DMS53 (cell line): Measurements from ENCODE around the gene RNF112.
"Not testable (repeated sequence)": the region's sequence is repeated elsewhere in the genome, so short reads cannot be mapped to it uniquely, and the experiment has no call there.

Source experiments
- DNase-seq: peaks from one replicate; lab custom pipeline; 2025; lab: John Stamatoyannopoulos, UW

The RNF112 gene

GRCh38 chr17:19448341-19449268, 37.6 kb downstream of the RNF112 start:
- DNase-seq = no peak

DNA sequence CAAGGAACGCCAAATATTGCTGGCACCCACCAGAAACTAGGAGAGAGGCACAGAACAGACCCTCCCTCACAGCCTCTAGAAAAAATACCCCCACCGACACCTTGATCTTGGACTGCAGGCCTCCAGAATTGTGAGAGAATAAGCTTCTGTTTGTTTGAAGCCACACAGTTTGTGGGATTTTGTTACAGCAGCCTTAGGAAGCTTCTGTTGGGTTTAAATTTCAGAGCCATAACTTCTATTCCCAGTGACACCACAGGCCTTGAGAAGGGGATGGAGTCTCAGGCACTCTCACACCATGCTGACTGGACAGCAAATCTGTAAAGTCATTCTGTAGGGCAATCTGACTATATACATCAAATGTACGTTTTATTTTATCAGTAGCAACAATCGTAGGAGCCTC, 38.6 kb downstream of the RNF112 start:
- DNase-seq = no peak

- DNase-seq = no peak
Measured at GRCh38 chr17:19453296-19453695, 42.3 kb downstream of the RNF112 start.

DNA sequence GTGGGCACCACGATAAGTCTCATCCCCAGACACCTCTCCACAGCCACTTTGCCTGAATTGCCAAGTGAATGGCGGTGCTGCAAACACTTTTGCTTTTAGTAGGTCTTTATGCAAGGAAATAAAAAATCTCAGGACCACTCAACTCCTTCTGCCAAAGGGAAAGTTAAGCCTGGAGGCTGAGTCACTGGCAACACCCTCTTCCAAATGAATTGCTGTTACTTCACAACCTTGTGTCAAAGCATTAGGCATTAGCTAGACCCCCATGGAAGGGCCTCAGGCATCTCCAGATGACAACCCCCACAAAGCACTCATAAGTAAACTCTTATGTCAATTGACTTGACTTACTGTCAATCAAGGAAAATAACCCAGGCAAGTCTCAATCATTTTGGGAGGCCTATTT, 43.0 kb downstream of the RNF112 start:
- no peak for DNase-seq

GRCh38 chr17:19456016-19456927, 45.2 kb downstream of the RNF112 start:
- DNase-seq = no peak

GRCh38 chr17:19457046-19457445, 46.0 kb downstream of the RNF112 start:
- no peak for DNase-seq

GRCh38 chr17:19457830-19458271, 46.8 kb downstream of the RNF112 start:
- DNase-seq = no peak

GRCh38 chr17:19458481-19458880, 47.4 kb downstream of the RNF112 start:
- not testable (repeated sequence) for DNase-seq

GRCh38 chr17:19459018-19459655, 48.1 kb downstream of the RNF112 start:
- DNase-seq = not testable (repeated sequence)

- no peak for DNase-seq
Measured at GRCh38 chr17:19460700-19461099, 49.7 kb downstream of the RNF112 start.

DNA sequence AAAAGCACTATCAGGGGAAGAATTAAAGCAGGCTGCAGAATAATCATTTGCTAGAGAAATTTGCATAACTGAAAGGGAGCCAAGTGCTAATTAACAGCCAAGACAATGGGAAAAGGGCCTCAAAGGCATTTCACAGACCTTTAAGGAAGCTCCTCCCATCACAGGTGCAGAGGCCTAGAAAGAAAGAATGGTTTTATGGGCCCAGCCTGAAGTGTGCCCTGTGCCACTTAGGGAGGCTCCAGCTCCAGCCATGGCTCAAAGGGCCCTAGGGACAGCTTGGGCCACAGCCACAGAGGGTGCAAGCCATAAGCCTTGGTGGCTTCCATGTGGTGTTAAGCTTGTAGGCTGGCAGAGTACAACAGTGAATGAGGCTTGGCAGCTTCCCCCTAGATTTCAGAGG, 50.1 kb downstream of the RNF112 start:
- no peak for DNase-seq

GRCh38 chr17:19461681-19462080, 50.6 kb downstream of the RNF112 start:
- no peak for DNase-seq

DNA sequence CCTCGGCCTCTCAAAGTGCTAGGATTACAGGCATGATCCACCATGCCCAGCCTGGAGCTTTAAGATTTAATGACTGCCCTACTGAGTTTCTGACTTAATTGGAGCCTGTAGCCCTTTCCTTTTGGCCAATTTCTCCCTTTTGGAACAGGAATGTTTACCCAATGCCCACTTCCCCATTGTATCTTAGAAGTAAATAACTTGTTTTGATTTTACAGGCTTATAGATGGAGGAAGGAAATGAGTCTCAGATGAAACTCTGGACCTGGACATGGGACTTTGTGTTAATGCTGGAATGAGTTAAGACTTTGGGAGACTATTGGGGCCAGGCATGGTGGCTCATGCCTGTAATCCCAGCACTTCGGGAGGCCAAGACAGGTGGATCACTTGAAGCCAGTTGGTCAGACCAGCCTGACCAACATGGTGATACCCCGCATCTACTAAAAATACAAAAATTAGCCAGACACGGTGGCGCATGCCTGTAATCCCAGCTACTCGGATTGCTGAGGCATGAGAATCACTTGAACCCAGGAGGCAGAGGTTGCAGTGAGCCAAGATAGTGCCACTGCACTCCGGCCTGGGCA, 51.5 kb downstream of the RNF112 start:
- not testable (repeated sequence) for DNase-seq

- no peak for DNase-seq
Measured at GRCh38 chr17:19464031-19465026, 53.3 kb downstream of the RNF112 start.
